HUES64 (cell line): ENCODE results near the gene HDAC5.
A peak's percentile ranks its signal among the peaks of the same experiment; 100 is the strongest.
"Not testable (repeated sequence)": the region's sequence is repeated elsewhere in the genome, so short reads cannot be mapped to it uniquely, and the experiment has no call there.

Experiments
- H3K27ac ChIP-seq: 2 replicates; pipeline ENCODE4 v1.7.0; 2013; ENCODE audit warnings: low read depth, low read length, inconsistent platforms
- H3K27me3 ChIP-seq: 2 replicates; pipeline ENCODE4 v1.6.1; 2013; ENCODE audit warnings: mild to moderate bottlenecking, low read length; ENCODE audit not compliant: insufficient read depth
- H3K36me3 ChIP-seq: 2 replicates; pipeline ENCODE4 v1.6.1; 2013; ENCODE audit warnings: mild to moderate bottlenecking, low read length; ENCODE audit not compliant: insufficient read depth
- H3K4me1 ChIP-seq: 2 replicates; pipeline ENCODE4 v1.6.1; 2013; ENCODE audit warnings: mild to moderate bottlenecking, low read length, moderate library complexity; ENCODE audit not compliant: insufficient read depth
- H3K4me3 ChIP-seq: 2 replicates; pipeline ENCODE4 v1.5.1; 2013; ENCODE audit warnings: mild to moderate bottlenecking, low read length, moderate library complexity
- H3K9ac ChIP-seq: 2 replicates; pipeline ENCODE4 v1.6.1; 2013; ENCODE audit warnings: mild to moderate bottlenecking, low read depth, low read length
- H3K9me3 ChIP-seq: 2 replicates; pipeline ENCODE4 v1.6.1; 2013; ENCODE audit warnings: low read depth, low read length; ENCODE audit not compliant: insufficient read depth
- WGBS: fragments of 150-250, 120-280 bp; methylation state at CpG from one replicate; pipeline ENCODE4 v1.1.7; 2013; ENCODE audit warnings: missing lambda C conversion rate; 5-methylcytosine and 5-hydroxymethylcytosine counted together

The HDAC5 gene

GRCh38 chr17:44130693-44131349 is 7.4 kb upstream of the HDAC5 start:
- Histone ChIP-seq H3K9me3 (no peaks in the 10 kb centered on the region), H3K27me3 (no peaks in the 10 kb centered on the region), H3K36me3 (no peaks in the 10 kb centered on the region), H3K9ac (no peak overlapping the region), H3K4me1 (no peaks in the 10 kb centered on the region), H3K27ac (no peak overlapping the region), H3K4me3 (no peak overlapping the region)
- WGBS: 91% methylated on average over 5 of the region's 5 CpGs

GRCh38 chr17:44128383-44128782 is 4.9 kb upstream of the HDAC5 start:
- Histone ChIP-seq H3K9ac (no peak overlapping the region), H3K9me3 (no peaks in the 10 kb centered on the region), H3K27me3 (no peaks in the 10 kb centered on the region), H3K4me3 (no peak overlapping the region), H3K27ac (no peak overlapping the region), H3K4me1 (no peaks in the 10 kb centered on the region), H3K36me3 (no peaks in the 10 kb centered on the region)
- 92% methylated on average over 7 of the region's 7 CpGs for WGBS

- no peaks in the 10 kb centered on the region for H3K9me3 ChIP-seq
- peaks cover 31% of the 10 kb centered on the region for H3K4me1 ChIP-seq
- H3K27ac ChIP-seq: peak overlapping the region; percentile 84
- WGBS: 21% methylated on average over 7 of the region's 8 CpGs
- no peaks in the 10 kb centered on the region for H3K36me3 ChIP-seq
- H3K9ac ChIP-seq: peak overlapping the region; percentile 66
- H3K27me3 ChIP-seq: no peaks in the 10 kb centered on the region
- peak overlapping the region; percentile 69 for H3K4me3 ChIP-seq
These were observed 637 bp upstream of the HDAC5 start for GRCh38 chr17:44124118-44124438.

GRCh38 chr17:44122816-44123355 is 555 bp downstream of the HDAC5 start:
- Histone ChIP-seq H3K27ac (peak overlapping the region; percentile 79; the same call in 1 of the 2 replicates), H3K4me1 (peaks cover 40% of the 10 kb centered on the region)
- WGBS: 3% methylated on average over 32 of the region's 32 CpGs

GRCh38 chr17:44121997-44122815 is 1.2 kb downstream of the HDAC5 start:
- H3K4me1 ChIP-seq: peaks cover 47% of the 10 kb centered on the region
- 50% methylated on average over 1 of the region's 1 CpG for WGBS
- H3K27ac ChIP-seq: no peak overlapping the region; the same call in 1 of the 2 replicates
- H3K36me3 ChIP-seq: no peaks in the 10 kb centered on the region
- H3K9me3 ChIP-seq: no peaks in the 10 kb centered on the region
- H3K4me3 ChIP-seq: peak overlapping the region; percentile 69
- H3K9ac ChIP-seq: peak overlapping the region; percentile 74; the same call in 1 of the 2 replicates
- H3K27me3 ChIP-seq: no peaks in the 10 kb centered on the region

More at GRCh38 chr17:44122816-44123355, 555 bp downstream of the HDAC5 start:
- Histone ChIP-seq H3K4me3 (peak overlapping the region; percentile 69), H3K36me3 (no peaks in the 10 kb centered on the region), H3K9me3 (no peaks in the 10 kb centered on the region), H3K27me3 (no peaks in the 10 kb centered on the region), H3K9ac (peak overlapping the region; percentile 74)

GRCh38 chr17:44120851-44121605 is 2.4 kb downstream of the HDAC5 start:
- H3K4me1 ChIP-seq: peaks cover 50% of the 10 kb centered on the region
- H3K27ac ChIP-seq: no peak overlapping the region; the same call in 1 of the 2 replicates
- no peaks in the 10 kb centered on the region for H3K9me3 ChIP-seq
- no peaks in the 10 kb centered on the region for H3K27me3 ChIP-seq
- H3K36me3 ChIP-seq: no peaks in the 10 kb centered on the region
- peak overlapping the region; percentile 69 for H3K4me3 ChIP-seq
- H3K9ac ChIP-seq: no peak overlapping the region
- 50% methylated on average over 7 of the region's 9 CpGs for WGBS

- 97% methylated on average over 11 of the region's 11 CpGs for WGBS
These were observed 3.2 kb downstream of the HDAC5 start for GRCh38 chr17:44120281-44120680.

GRCh38 chr17:44119798-44120197 is 3.6 kb downstream of the HDAC5 start:
- Histone ChIP-seq H3K9ac (no peak overlapping the region), H3K4me1 (peaks cover 50% of the 10 kb centered on the region), H3K9me3 (no peaks in the 10 kb centered on the region), H3K4me3 (no peak overlapping the region), H3K36me3 (no peaks in the 10 kb centered on the region), H3K27me3 (no peaks in the 10 kb centered on the region), H3K27ac (no peak overlapping the region)
- 100% methylated on average over 2 of the region's 2 CpGs for WGBS

More at GRCh38 chr17:44120281-44120680, 3.2 kb downstream of the HDAC5 start:
- not testable (repeated sequence) for H3K9ac ChIP-seq, H3K27me3 ChIP-seq, H3K9me3 ChIP-seq, H3K27ac ChIP-seq, H3K36me3 ChIP-seq, H3K4me3 ChIP-seq
- peaks cover 50% of the 10 kb centered on the region for H3K4me1 ChIP-seq

GRCh38 chr17:44119062-44119461 is 4.4 kb downstream of the HDAC5 start:
- 82% methylated on average over 5 of the region's 5 CpGs for WGBS
- no peak overlapping the region for H3K4me3 ChIP-seq
- H3K9ac ChIP-seq: no peak overlapping the region
- H3K27me3 ChIP-seq: no peaks in the 10 kb centered on the region
- H3K27ac ChIP-seq: no peak overlapping the region
- peaks cover 50% of the 10 kb centered on the region for H3K4me1 ChIP-seq
- no peaks in the 10 kb centered on the region for H3K36me3 ChIP-seq
- no peaks in the 10 kb centered on the region for H3K9me3 ChIP-seq

- Histone ChIP-seq H3K4me1 (peaks cover 50% of the 10 kb centered on the region), H3K9me3 (no peaks in the 10 kb centered on the region), H3K27ac (no peak overlapping the region; the same call in 1 of the 2 replicates), H3K4me3 (no peak overlapping the region), H3K36me3 (no peaks in the 10 kb centered on the region), H3K9ac (no peak overlapping the region), H3K27me3 (no peaks in the 10 kb centered on the region)
- 71% methylated on average over 10 of the region's 10 CpGs for WGBS
These were observed 4.9 kb downstream of the HDAC5 start for GRCh38 chr17:44118427-44119050.
